Bronchial epithelial cell (primary cell): Measurements from ENCODE around the gene FRMD3. TPM values are rescaled to one million over a fixed set of nuclear protein-coding genes. Genes with fewer than 3 reads are reported as not detected.
"Not testable (repeated sequence)": the region's sequence is repeated elsewhere in the genome, so short reads cannot be mapped to it uniquely, and the experiment has no call there.

ENCODE experiments used
- DNase-seq: peaks from one replicate; pipeline ENCODE4 v3.0.0-alpha.2; 2010; ENCODE audit warnings: low read depth
- FAIRE-seq: peaks from 2 replicates; lab custom pipeline; 2011; peaks lifted over from hg19 to GRCh38; lab: Jason Lieb, UNC
- H3K27me3 ChIP-seq: 2 replicates; pipeline ENCODE4 v1.5.1; 2011; ENCODE audit warnings: low read length; ENCODE audit not compliant: control insufficient read depth, insufficient read depth
- H3K36me3 ChIP-seq: 2 replicates; pipeline ENCODE4 v1.5.1; 2011; ENCODE audit warnings: low read length; ENCODE audit not compliant: control insufficient read depth, insufficient read depth
- H3K4me3 ChIP-seq: 2 replicates; pipeline ENCODE4 v1.5.1; 2011; ENCODE audit warnings: mild to moderate bottlenecking, low read depth, low read length, control low read depth
- total RNA-seq: library from RNA; depleted of rRNA; stranded (reverse); fragments of >200 nt; gene quantifications from 2 replicates; pipeline ENCODE4 v1.2.1, GENCODE V29; 2014
- TF ChIP-seq, protein P1 (sequence below): IDR thresholded peaks from 2 replicates; pipeline ENCODE4 v1.5.1; 2011; ENCODE audit warnings: mild to moderate bottlenecking, moderate library complexity, low read length, control low read depth, inconsistent platforms; ENCODE audit not compliant: insufficient read depth, severe bottlenecking

FRMD3 gene
- total RNA-seq, 1 donor from 2014 or later, result under 0.01 TPM

DNA sequence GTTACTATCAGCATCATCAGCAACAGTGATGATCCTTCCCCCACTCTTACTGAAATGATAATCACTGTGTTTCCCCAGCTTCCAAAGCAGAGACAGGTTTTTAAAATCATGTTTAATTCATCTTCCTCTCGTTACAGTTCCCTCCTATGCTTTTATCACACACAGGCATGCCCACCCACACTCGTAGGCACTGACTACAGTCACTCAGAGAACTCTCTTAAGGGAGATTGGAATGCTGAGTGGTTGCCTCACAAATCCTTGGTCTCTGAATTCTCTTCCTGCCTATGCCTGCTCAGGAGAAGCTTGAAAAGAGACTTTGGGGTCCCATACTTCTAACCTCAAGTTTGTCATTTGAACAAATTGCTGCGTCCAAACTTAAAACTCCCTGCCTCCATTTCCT is 179.2 kb downstream of the FRMD3 start:
- H3K27me3 ChIP-seq, result no peaks in the 10 kb centered on the region
- H3K4me3 ChIP-seq, result no peak overlapping the region
- TF ChIP-seq, protein P1, sequence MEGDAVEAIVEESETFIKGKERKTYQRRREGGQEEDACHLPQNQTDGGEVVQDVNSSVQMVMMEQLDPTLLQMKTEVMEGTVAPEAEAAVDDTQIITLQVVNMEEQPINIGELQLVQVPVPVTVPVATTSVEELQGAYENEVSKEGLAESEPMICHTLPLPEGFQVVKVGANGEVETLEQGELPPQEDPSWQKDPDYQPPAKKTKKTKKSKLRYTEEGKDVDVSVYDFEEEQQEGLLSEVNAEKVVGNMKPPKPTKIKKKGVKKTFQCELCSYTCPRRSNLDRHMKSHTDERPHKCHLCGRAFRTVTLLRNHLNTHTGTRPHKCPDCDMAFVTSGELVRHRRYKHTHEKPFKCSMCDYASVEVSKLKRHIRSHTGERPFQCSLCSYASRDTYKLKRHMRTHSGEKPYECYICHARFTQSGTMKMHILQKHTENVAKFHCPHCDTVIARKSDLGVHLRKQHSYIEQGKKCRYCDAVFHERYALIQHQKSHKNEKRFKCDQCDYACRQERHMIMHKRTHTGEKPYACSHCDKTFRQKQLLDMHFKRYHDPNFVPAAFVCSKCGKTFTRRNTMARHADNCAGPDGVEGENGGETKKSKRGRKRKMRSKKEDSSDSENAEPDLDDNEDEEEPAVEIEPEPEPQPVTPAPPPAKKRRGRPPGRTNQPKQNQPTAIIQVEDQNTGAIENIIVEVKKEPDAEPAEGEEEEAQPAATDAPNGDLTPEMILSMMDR, result no peak
- DNase-seq, result no peak
- no peaks in the 10 kb centered on the region for H3K36me3 ChIP-seq
- FAIRE-seq, result no peak

DNA sequence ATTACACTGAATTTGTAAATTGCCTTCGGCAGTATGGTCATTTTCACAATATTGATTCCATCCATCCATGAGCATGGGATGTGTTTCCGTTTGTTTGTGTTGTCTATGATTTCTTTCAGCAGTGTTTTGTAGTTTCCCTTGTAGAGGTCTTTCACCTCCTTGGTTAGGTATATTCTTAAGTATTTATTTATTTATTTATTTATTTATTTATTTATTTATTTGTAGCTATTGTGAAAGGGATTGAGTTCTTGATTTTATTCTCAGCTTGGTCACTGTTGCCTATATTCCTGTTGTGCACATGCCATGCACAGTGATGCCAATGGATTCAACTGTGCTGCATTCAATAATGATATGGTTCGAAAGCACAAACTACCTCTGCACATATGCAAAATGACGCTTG is 179.7 kb downstream of the FRMD3 start:
- DNase-seq, FAIRE-seq, H3K27me3 ChIP-seq, H3K36me3 ChIP-seq, H3K4me3 ChIP-seq: not testable (repeated sequence)

DNA sequence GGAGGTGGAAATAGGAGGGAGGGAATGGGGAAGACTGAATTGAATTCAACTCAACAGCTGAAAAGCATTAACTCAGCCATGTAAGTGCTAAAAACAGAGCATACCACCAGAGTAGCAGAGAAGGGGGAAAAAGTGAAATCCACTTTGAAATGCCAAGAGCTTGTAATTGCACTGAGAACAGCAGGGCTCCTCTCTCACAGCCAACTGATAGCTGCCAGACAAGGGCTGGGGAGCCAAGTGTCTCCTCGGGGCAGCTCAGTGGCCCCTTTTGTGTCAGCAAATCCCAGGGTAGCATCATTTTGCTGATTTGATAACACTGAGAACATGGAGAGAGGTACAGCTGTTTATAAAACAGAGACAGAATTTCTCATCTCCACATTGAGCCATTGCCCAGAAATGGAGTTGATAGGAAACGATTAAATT is 182.5 kb downstream of the FRMD3 start:
- DNase-seq, result no peak
- TF ChIP-seq, protein P1, result no peak
- H3K4me3 ChIP-seq, result no peak overlapping the region
- no peaks in the 10 kb centered on the region for H3K36me3 ChIP-seq
- no peaks in the 10 kb centered on the region for H3K27me3 ChIP-seq
- no peak for FAIRE-seq

- H3K4me3 ChIP-seq, result no peak overlapping the region
- FAIRE-seq (no peak), DNase-seq (peak; percentile 35)
- TF ChIP-seq, protein P1, result no peak
- no peaks in the 10 kb centered on the region for H3K36me3 ChIP-seq
- H3K27me3 ChIP-seq, result no peaks in the 10 kb centered on the region
These were observed 183.2 kb downstream of the FRMD3 start for GRCh38 chr9:83355024-83355444.

GRCh38 chr9:83349031-83349430 is 189.2 kb downstream of the FRMD3 start:
- FAIRE-seq, result no peak
- H3K4me3 ChIP-seq, result no peak overlapping the region

GRCh38 chr9:83346655-83347420 is 191.4 kb downstream of the FRMD3 start:
- Histone ChIP-seq H3K4me3 (no peak overlapping the region), H3K36me3 (no peaks in the 10 kb centered on the region), H3K27me3 (no peaks in the 10 kb centered on the region)
- TF ChIP-seq, protein P1, result no peak
- DNase-seq (no peak), FAIRE-seq (no peak)

More at GRCh38 chr9:83349031-83349430, 189.2 kb downstream of the FRMD3 start:
- DNase-seq, result no peak
- Histone ChIP-seq H3K27me3 (no peaks in the 10 kb centered on the region), H3K36me3 (no peaks in the 10 kb centered on the region)
- TF ChIP-seq, protein P1, result no peak
